Raji (cell line): ENCODE data around the gene PDCD1.

Experiments
- POLR2A ChIP-seq: IDR thresholded peaks from 2 replicates; pipeline ENCODE4 v1.6.1; 2011; ENCODE audit warnings: low read depth, low read length, control low read depth; ENCODE audit not compliant: insufficient read depth

PDCD1 gene

DNA sequence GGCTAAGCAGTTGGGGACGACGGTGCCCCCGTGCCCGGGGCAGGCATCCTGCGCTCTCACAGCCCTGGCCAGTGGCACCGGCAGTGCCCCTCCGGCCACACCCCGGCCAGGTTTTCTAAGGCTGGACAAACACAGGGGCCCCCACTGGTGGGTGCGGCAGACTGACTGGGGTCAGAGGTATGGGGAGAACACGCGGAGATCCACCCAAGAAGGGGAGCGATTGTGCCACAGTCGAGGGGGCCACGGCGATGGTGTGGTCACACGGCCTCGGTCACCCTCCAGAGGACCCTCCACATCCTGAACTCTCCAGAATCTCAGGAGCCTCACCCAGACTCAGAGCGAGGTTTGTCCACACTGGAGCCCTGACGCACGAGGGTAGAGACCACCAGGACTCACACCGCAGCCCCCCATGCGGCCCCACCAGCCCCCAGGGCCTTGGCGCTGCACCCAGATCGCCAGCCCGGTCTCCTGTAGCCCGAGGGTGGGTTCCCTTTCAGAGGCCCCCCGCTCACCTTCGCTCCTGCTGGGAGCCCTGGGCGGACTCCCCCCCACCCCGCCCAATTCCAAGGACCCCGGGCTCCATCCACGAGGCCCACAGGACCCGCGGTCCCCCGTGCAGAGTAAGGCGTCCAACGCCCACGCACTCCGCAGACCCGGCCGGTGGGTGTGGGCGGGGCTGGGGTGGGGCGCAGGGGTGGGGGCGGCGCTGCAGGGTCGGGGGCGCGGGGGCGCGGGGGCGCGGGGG, 15.2 kb downstream of the PDCD1 start:
- no peak for TF ChIP-seq POLR2A

DNA sequence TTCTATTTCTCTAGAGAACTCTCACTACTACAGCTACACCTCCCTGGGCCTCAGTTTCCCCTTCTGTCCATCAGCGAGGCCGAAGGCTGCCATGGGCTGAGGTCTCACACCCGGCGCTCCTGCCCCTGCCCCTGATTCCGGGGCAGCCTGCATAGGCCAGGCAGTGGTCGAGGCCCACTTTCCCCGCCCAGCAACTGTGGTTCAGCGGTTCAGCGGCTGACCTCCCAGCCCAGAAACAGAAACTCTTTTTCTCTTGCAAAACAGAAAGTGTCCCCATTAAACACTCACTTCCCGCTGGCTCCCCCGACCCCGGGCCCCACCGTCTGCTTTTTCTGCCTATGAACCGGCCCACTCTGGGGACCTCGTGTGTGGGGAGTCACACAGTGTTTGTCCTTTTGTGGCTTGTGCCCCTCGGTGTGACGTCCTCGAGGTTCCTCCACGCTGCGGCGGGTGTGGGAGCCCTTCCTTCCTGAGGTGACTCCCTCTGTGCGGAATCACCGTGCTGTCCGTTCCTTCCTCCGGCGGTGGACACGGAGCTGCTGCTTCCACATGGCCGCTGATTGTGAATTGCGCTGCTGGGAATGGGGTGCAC, 16.0 kb downstream of the PDCD1 start:
- no peak for TF ChIP-seq POLR2A

DNA sequence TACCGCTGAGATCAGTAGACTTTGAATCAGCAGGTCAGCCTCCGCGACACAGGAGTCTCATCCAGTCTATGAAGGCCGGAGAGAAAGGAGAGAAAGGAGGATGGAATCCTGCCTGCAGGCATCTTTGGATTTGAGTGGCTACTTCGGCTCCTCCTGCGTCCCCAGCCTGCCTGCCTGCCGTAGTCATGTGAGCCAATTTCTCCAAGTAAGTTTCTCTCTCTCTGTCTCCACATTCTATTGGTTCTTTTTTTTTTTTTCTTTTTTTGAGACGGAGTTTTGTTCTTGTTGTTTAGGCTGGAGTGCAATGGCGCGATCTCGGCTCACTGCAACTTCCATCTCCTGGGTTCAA, 16.7 kb downstream of the PDCD1 start:
- no peak for TF ChIP-seq POLR2A

DNA sequence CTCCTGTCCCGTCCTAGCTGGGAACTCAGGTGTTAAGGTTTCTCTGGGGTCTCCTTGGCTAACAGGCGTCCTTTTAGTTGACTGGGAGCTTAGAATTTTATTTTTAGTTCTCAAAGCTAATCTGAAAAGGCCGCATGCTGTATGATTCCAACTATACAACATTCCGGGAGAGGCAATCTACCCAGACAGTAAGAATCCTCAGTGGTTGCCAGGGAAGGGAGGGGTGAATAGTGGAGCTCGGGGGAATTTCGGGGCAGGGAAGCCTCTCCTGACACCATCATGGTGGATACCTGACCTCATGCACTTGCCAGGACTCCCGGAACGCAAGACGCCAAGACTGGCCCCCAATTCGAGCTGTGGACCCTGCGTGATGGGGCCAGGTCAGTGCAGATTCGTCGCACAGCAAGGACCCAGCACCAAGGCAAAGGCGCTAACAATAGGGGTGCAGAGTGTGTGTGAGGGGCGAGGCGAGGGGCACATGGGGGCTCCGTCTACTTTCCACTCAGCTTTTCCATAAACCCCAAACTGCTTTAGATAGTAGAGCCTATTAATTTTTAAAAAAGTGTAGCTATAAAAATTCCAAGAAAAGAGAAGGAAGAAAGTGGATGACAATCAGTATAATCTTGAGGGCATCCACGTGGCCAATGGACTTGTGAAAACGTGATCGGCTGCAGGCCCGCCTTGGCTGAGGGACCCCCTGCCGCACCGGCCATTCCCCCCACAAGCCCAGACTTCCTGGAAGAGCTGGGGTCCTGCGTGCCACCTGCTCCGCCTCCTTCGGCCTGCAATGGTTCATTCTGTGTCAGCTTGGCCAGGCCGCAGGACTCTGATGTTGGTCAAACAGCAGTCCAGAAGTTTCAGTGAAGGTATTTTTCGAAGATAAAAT, 17.3 kb downstream of the PDCD1 start:
- no peak for TF ChIP-seq POLR2A

DNA sequence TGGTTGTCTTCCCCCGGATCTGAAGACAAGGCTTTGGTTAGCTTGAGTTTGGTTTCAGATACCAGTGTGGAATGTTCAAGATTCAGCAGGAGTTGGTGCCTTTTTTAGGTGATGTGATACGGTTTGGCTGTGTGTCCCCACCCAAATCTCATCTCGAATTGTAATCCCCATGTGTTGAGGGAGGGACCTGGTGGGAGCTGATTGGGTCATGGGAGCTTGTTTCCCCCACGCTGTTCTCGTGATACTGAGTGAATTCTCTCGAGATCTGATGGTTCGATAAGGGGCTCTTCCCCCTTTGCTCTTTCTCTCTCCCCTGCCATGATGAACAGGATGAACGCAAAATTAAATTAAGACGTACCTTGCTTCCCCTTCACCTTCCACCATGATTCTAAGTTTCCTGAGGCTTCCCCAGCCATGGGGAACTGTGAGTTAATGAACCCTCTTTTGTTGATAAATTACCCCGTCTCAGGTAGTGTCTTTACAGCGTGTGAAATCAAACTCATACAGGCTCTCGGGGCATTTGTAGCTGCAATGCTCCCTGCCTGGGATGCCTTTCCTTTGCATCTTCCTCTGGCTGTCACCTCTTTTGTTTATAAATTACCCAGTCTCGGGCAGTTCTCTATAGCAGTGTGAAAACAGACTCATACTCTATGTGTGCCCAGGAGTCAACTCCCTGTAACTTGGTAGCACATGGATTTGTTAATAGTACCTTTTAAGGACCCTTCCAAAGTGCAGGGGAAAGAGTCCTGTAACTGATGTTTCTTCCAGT, 21.3 kb downstream of the PDCD1 start:
- no peak for TF ChIP-seq POLR2A

DNA sequence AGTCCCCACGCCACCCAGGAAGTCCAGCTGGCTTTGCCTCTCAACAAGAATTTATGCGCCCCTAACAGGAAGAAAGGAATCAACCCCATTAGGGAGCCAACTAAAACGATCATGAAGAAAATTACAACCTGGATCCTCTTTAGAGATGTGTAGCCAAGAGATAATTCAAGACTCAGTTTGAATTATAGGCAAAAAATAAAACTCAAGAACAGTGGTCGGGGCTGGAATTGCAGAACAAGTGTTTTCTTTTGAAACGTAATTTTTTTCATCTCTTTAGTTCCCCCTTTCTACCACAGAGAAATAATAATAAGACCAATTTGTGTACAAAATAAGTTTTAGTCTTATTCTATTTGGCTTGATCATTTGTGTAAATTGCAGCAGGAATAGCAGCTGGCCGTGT, 22.4 kb downstream of the PDCD1 start:
- TF ChIP-seq POLR2A, result no peak

DNA sequence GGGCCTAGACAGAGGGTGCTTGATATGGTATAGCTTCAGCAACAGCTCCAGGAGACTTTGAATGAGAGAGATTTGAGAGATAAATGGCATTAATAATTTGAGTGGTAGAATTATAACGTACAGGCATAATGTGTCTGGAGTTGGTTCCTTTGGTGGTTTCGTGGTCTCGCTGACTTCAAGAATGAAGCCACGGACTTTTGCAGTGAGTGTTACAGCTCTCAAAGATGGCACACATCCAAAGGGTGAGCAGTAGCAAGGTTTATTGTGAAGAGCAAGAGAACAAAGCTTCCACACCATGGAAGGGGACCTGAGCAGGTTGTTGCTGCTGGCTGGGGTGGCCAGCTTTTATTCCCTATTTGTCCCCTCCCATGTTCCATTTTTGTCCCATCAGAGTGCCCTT, 23.1 kb downstream of the PDCD1 start:
- no peak for TF ChIP-seq POLR2A

DNA sequence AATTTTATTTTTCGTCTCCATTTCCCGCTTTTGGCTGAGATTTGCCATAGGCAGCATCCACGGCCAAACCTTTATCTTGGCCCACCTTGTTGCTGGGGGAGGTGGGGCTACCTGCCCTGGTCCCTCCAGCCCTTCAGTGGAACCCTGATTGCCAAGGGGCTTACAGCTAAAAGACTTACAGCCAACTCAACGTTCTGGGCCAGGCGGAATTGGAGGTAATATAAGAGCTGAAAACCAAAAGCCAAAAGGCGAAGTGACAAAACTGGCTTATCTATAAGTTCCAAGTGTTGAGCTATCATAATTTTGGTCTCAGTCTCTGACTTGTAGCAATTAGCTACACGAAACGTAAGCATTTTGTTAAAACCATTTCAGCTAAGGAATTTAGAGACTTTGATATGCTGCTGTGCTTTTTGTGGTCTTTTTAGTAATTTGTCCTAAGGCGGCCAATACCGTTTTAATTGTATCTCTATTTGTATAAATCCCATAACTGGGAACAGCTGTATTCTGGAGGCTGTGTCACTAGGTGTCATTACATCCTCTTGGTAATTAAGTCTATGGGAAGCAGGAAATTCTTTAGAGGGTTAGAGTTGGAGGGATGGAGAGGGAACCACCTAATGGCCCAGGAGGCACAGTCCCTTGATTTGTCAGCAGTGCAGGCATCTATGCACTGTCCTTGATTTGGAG, 24.0 kb downstream of the PDCD1 start:
- no peak for TF ChIP-seq POLR2A

DNA sequence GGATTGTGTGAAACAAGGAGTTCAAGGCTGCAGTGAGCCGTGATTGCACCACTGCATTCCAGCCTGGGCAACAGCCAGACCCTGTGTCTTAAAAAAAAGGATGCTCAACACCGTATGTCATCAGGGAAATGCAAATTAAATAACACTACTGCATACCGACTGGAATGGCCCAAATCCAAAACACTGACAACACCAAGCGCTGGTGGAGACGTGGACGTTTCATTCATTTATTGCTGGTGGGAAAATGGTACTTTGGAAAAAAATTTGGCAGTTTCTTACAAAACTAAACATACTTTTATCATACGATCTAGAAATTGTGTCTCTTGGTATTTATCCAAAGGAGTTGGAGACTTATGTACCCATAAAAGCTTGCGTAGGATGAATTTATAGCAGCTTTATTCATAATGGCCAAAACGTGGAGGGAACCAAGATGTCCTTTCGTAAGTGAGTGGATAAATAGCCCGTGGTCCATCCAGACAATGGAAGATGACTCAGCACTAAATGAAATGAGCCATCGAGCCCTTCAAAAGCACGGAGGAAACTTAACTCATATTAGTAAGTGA, 25.5 kb downstream of the PDCD1 start:
- no peak for TF ChIP-seq POLR2A

DNA sequence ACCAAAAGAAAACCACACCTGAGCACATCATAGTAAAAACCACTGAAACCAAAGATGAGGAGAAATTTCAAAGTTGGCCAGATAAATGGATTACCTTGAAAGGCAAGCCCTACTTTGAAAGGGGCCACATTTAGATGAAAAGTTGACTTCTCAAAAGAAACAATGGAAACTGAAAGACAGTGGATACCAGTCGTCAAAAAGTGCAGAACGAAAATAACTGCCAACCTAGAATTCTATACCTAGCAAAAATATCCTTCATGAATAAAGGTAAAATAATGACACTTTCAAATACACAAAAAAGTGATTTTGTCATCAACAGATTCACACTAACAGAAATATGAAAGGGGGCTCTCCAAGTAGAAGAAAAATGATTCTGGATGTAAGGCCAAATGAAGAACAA, 31.3 kb downstream of the PDCD1 start:
- no peak for TF ChIP-seq POLR2A

DNA sequence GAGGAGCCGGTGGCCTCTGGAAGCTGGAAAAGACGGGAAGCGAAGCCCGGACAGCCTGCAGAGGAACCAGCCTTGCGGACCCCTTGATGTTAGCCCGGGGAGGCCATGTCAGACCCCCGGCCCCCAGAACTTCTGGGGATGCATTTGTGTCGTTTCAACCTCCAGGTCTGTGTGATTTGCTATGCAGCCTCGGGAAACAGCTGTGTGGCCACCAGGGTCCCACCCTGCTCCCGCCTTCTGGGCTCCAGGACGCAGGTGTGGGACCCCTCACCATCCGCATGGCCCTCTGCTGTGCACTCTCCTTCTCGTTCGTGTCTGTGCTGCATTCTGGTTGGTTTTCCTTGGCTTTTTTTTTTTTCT, 36.5 kb downstream of the PDCD1 start:
- TF ChIP-seq POLR2A, result no peak

DNA sequence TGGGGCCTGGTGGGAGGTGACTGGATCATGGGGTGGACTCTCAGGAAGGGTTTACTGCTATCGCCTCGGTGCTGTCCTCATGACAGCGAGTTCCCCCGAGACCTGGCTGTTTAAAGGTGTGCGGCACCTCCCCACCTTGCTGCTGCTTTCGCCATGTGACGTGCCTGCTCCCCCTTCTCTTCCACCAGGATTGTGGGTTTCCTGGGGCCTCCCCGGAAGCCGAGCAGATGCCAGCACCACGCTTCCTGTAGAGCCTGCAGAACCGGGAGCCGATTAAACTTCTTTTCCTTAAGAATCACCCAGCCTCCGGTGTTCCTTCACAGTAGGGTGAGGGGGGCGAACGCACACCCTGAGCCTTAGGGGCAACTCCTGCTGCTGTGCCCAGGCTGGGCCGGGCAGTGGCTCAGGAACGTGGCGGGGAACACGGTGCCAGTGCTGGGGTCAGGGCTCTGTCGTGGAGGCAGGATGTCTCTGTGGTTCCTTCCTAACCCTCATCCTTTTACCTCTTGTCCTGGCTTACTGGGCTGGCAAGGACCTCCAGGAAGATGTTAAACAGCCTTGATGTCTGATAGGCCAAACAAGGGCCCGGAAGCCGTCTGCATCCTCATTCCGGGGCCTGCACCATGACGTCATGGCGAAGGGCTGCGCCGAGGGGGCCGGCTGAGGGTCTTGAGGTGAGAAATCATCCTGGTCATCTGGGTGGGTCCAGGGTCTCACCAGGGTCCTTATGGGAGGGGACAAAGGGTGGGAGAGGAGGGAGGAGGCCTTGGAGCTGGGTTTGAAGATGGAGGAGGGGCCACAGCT, 37.0 kb downstream of the PDCD1 start:
- TF ChIP-seq POLR2A, result no peak

DNA sequence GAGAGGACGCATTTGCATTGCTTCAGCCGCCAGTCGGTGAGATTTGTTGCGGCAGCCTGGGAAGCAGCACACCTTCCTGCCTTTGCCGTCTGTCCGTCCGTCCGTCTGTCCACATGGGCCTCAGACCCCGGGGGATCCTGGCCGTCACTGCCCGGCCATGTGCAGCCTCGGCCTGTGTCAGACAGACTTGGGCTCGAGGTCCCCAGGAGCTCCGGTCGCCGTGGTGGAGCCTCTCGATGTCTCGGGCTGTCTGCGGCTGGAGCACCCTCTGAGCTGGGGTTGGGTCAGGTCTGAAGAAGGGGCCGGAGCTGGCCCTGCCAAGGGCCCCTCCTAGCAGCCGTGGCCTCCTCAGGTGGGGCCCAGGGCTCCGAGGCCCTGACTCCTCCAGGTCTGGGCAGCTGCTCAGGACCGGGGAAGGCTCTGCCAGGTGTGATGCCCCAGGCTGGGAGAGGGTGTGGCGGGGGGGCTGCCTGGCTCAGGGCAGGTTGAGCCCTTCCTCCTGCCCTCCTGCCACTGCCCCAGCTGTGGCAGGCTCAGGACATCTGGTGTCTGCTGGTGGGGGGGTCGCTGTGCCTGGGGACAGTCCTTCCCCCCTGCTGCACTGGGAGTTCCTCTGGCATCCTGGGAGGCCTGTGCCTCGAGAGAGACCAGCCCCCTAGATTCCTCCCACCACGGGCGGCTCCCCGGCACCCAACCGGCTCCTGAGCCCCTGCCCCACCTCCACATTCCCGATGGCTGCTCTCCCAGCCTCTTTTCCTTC, 37.9 kb downstream of the PDCD1 start:
- no peak for TF ChIP-seq POLR2A

DNA sequence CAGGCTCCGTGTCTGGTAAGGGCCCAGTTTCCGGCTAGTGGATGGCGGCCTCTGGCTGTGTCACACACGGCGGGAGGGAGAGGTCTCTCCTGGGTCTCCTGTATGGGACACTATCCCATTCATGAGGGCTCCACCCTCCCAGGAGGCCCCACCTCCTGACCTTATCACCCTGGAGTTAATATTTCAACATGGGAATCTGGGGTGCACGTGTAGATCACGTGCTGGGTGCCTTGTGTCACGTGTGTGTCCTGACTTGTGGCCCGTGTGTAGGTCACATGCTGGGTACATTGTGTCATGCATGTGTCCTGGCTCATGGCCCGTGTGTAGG, 39.8 kb downstream of the PDCD1 start:
- TF ChIP-seq POLR2A, result no peak
